Lower leg skin (tissue), 4 donors: ENCODE data around the gene PHLPP1. TPM values are rescaled to one million over a fixed set of nuclear protein-coding genes. Genes with fewer than 3 reads are reported as not detected.

Source experiments
- DNase-seq, 2 donors: peaks; one replicate each; pipeline ENCODE4 v3.0.0-alpha.2; 2019; ENCODE audit warnings: low spot score in 2 of 2
- H3K4me3 ChIP-seq: fragments of 200-600 bp; sonication (generic); 2 replicates; pipeline ENCODE4 v1.5.1; 2017; ENCODE audit warnings: mild to moderate bottlenecking, low read depth; ENCODE audit not compliant: poor library complexity, severe bottlenecking
- POLR2A ChIP-seq, 2 donors: fragments of 450-650 bp; IDR thresholded peaks; one replicate each; pipeline ENCODE4 v1.6.1; 2016 to 2017; ENCODE audit warnings: antibody characterized with exemption in 2 of 2, mild to moderate bottlenecking in 1 of 2, moderate library complexity in 1 of 2
- WGBS, 2 donors: methylation state at CpG; one replicate each; pipeline ENCODE4 v1.1.5; 2018; 5-methylcytosine and 5-hydroxymethylcytosine counted together
- intact Hi-C: fragments of 100-400 bp; cut with DNase I; formaldehyde crosslinking; loops from one replicate; pipeline ENCODE4 v1.15.0; 2023; ENCODE audit warnings: low total_unique reads
- total RNA-seq, 4 donors: library from RNA; depleted of rRNA; stranded (reverse); fragments of >200 nt; gene quantifications; one replicate each; pipeline ENCODE4 v1.1.0, GENCODE V29; 2016
- TF ChIP-seq, protein P1 (sequence below), 3 donors: fragments of 450-650 bp; IDR thresholded peaks; one replicate each; pipeline ENCODE4 v1.5.1; 2016; ENCODE audit warnings: antibody characterized with exemption in 3 of 3, mild to moderate bottlenecking in 3 of 3, moderate library complexity in 2 of 3

The PHLPP1 gene
- total RNA-seq, 4 donors from 2014 or later, result 27.3 to 38.5 (median 33.1) TPM

DNA sequence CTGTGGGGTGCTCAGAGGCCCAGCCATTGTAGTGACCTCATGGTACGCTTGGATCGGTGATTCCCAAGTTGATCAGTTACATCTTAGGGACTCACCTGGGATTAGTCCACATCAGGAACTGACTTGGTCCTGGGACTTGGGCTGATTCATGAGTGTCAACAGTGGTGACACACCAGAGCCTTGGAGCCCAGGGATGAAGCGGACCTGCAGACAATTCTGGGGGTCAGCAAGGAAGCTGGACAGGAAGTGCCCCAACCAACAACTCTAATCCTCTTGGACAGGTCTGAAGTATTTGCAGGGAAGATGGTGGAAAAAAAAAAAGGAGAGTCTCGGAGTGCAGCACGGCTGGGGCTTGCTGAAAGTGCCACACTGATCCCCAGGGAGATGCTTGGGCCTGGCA is 288.6 kb downstream of the PHLPP1 start:
- intact Hi-C loops, result no loop called here

DNA sequence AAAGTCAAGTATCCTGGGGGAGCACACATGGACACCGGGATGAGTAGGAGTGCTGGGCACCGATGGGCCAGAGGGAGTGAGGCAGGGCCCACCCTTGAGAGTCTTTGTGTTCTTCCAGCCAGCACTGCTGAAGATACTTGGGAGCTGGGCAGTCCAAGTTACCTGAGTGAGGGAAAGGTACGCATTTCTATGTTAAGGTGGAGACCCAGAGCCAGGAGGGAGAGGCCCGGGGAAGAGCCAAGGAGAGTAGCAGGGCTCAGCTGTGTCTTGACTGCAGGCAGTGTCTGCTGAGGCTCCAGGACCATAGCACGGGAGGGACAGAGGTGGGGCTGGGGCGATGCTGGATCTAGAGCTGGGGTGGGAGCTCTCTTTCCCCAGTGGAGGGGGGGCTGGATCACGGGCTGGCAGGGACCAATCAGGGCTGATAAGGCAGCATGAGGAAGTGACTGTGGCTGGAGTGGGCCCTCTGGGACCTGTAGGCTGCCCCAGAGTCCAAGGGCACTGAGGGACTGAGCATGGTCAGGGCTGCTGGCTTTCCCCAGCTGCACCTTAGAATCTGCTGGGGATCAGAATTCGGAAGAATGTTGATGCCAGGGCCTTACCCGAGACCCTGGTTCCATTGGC is 289.2 kb downstream of the PHLPP1 start:
- peak in 1 of 2 donors; percentile 79 for DNase-seq
- intact Hi-C loops, result no loop called here
- no peak overlapping the region for H3K4me3 ChIP-seq
- 91 to 94% methylated on average over 9 of the region's 9 CpGs for WGBS, 2 donors
- TF ChIP-seq, protein P1, sequence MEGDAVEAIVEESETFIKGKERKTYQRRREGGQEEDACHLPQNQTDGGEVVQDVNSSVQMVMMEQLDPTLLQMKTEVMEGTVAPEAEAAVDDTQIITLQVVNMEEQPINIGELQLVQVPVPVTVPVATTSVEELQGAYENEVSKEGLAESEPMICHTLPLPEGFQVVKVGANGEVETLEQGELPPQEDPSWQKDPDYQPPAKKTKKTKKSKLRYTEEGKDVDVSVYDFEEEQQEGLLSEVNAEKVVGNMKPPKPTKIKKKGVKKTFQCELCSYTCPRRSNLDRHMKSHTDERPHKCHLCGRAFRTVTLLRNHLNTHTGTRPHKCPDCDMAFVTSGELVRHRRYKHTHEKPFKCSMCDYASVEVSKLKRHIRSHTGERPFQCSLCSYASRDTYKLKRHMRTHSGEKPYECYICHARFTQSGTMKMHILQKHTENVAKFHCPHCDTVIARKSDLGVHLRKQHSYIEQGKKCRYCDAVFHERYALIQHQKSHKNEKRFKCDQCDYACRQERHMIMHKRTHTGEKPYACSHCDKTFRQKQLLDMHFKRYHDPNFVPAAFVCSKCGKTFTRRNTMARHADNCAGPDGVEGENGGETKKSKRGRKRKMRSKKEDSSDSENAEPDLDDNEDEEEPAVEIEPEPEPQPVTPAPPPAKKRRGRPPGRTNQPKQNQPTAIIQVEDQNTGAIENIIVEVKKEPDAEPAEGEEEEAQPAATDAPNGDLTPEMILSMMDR (IDR thresholded peaks at IDR 0.05), result no peak
- TF ChIP-seq POLR2A (IDR thresholded peaks at IDR 0.05), result no peak

More for the DNA sequence above, 288.6 kb downstream of the PHLPP1 start:
- no peak overlapping the region for H3K4me3 ChIP-seq
- no peak for TF ChIP-seq POLR2A (IDR thresholded peaks at IDR 0.05)
- TF ChIP-seq, protein P1 (IDR thresholded peaks at IDR 0.05), result no peak
- 91 to 96% methylated on average over 5 of the region's 5 CpGs for WGBS, 2 donors
- peak in 1 of 2 donors; percentile 58 for DNase-seq

DNA sequence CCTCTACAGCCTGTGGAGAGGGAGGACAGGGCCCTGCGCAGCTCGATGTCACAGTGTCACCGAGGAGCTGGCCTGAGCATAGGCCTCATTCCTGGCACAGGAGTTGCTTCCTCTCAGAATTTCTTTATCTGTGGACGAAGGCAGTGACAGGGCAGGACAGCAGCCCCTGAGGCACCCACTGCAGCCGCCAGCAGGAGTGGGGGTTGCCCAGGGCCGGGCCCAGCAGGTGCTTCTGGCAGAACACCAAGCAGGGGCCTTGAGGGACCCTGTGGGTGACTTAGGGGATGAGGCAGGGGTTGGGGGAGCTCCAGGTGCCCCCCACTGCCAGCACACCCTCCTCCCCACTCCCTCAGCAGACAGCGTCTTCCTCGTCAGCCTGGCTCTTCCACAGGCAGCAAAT is 290.0 kb downstream of the PHLPP1 start:
- intact Hi-C loops, result no loop called here
- peak in 1 of 2 donors; percentile 61 for DNase-seq
- 88% methylated on average over 8 of the region's 8 CpGs for WGBS, 2 donors
- TF ChIP-seq, protein P1 (IDR thresholded peaks at IDR 0.05), result no peak
- TF ChIP-seq POLR2A (IDR thresholded peaks at IDR 0.05), result no peak
- no peak overlapping the region for H3K4me3 ChIP-seq

DNA sequence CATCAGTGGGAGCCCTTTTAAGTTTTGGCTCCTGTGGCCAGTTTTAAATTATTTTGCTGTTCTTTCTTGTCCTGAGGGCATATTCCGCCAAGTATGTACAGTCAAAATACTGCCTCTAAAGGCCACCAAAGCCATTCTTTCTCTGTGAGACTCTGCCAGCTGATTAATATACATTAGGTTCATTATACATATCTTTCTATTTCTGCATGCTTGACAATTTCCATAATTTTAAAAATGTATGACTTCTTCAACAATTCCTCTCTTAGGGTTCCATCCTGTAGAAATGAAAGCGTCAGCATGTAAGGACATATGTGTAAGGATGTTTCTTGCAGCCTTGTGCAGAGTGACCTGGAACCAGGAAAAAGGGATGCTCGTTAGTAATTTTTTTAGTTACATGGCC is 291.9 kb downstream of the PHLPP1 start:
- intact Hi-C loops, result no loop called here
- no peak overlapping the region for H3K4me3 ChIP-seq
- WGBS, 2 donors, result 85 to 90% methylated on average over 3 of the region's 3 CpGs
- TF ChIP-seq, protein P1 (IDR thresholded peaks at IDR 0.05), result no peak
- no peak for TF ChIP-seq POLR2A (IDR thresholded peaks at IDR 0.05)
- DNase-seq, result no peak

DNA sequence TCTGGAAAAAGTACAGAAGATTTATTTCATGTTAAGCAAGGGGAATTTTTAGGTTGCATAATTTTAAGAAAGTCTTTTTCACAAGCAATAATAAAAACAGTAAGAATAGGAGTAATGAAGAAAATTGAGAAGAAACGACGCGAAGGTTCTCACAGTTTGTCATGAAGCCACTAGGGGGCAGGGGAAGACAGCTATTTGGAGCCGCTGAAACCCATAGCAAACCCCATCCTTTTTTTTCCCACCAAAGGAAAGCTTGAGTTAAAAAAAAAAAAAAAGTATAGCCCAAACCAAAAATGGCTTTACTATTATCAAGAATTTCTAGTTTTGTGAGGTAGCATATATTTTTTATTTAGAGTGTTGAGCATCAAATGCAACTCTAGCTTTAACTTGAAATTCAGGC is 300.9 kb downstream of the PHLPP1 start:
- no peak for DNase-seq
- 0 to 2% methylated on average over 4 of the region's 4 CpGs for WGBS, 2 donors
- intact Hi-C loops, result loop anchor here (5.0 to 10.0 kb wide), 2 partner anchors 309 to 426 kb away; no protein-coding TSS in a partner anchor
- TF ChIP-seq POLR2A (IDR thresholded peaks at IDR 0.05), result no peak
- TF ChIP-seq, protein P1 (IDR thresholded peaks at IDR 0.05), result peak in 1 of 3 donors; percentile 14
- no peak overlapping the region for H3K4me3 ChIP-seq

DNA sequence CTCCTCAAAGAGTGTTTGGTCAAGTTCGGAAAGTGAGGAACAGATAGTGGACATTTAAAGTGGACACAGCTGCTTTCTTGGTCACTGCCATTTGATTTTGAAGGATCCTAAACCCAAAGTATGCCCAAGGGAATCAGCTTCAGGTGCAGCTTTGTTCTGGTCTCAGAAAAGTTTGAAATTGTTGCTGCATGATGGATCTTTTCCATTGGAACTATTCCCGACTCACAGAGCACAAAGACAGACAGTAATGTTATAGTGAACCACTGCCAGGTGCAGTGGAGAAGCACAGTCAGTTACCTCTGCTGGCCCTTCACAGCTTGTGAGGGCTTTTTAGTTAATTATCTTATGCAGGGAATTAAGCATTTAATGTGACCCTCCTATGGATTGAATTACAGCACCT is 301.7 kb downstream of the PHLPP1 start:
- 54 to 56% methylated on average over 2 of the region's 2 CpGs for WGBS, 2 donors
- DNase-seq, result no peak

More for the DNA sequence above, 301.7 kb downstream of the PHLPP1 start:
- no peak overlapping the region for H3K4me3 ChIP-seq
- intact Hi-C loops, result loop anchor here (5.0 to 10.0 kb wide), 2 partner anchors 308 to 425 kb away; no protein-coding TSS in a partner anchor
- no peak for TF ChIP-seq POLR2A (IDR thresholded peaks at IDR 0.05)
- TF ChIP-seq, protein P1 (IDR thresholded peaks at IDR 0.05), result no peak
